ENCODE data around the gene HACD2.

HACD2 gene

DNA sequence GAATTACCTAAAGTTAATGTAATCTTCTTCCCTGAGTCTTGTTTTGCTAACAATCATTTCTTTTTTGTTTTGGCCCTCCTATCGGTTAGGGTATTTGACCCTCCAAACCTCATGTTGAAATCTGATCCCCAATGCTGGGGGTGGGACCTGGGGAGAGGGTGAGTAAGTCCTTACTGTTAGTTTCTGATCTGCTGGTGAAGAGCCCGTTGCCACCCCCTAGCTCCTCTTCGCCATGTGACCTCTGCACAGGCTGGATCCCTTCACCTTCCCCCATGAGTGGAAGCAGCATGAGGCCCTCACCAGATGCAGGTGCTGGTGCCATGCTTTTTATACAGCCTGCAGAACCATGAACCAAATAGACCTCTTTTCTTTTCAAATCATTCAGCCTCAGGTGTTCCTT is 73.1 kb downstream of the HACD2 start:
- no peak overlapping the region for H3K27ac ChIP-seq
- TF ChIP-seq ZFX (IDR thresholded peaks at IDR 0.05; ENCODE audit: borderline replicate concordance) (no peak), CTCF (IDR thresholded peaks at IDR 0.05) (no peak)

DNA sequence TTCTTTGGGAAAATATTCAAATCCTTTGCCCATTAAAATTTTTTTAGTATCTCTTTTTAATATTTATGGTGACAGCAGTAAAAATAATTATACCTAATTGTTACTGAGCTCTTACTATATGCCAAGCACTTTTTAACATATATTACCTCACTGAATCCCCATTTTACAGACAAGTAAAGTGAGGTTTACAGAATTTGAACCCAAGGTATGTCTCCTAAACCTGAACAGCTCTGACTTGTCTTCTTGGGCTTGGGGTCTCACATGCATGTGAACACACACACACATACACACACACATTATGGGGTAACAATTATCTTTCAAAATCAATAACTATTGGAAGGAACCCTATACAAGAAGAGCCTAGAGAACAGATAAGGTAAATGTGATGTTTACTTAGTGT is 73.8 kb downstream of the HACD2 start:
- no peak overlapping the region for H3K27ac ChIP-seq
- TF ChIP-seq ZFX (IDR thresholded peaks at IDR 0.05; ENCODE audit: borderline replicate concordance) (no peak), CTCF (IDR thresholded peaks at IDR 0.05) (no peak)

- no peak overlapping the region for H3K27ac ChIP-seq
- TF ChIP-seq ZFX (IDR thresholded peaks at IDR 0.05; ENCODE audit: borderline replicate concordance) (no peak), CTCF (IDR thresholded peaks at IDR 0.05) (no peak)
Observed at GRCh38 chr3:123508178-123508577, 76.7 kb downstream of the HACD2 start.

- no peak overlapping the region for H3K27ac ChIP-seq
- TF ChIP-seq ZFX (IDR thresholded peaks at IDR 0.05; ENCODE audit: borderline replicate concordance), result no peak
- no peak for TF ChIP-seq CTCF (IDR thresholded peaks at IDR 0.05)
Observed at GRCh38 chr3:123505820-123506219, 79.0 kb downstream of the HACD2 start.

DNA sequence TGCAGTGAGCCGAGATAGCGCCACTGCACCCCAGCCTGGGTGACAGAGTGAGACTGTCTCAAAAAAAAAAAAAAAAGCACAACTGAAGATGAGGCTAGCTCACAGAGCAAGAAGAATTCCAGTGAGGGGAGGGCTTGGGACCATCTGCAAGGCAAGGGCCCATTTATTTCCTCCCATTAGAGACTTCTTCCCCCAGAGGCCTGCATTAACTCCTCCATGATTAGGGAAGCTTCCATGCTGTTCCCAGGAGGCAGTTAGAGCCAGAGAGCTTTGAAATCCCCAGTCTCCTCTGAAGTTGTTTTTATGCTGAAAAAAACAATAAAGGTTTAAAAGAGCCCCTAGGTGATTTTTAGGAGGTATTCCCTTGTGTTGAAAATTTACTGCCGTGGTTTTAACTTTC is 81.7 kb downstream of the HACD2 start:
- TF ChIP-seq CTCF (IDR thresholded peaks at IDR 0.05) (no peak), ZFX (IDR thresholded peaks at IDR 0.05; ENCODE audit: borderline replicate concordance) (no peak)

DNA sequence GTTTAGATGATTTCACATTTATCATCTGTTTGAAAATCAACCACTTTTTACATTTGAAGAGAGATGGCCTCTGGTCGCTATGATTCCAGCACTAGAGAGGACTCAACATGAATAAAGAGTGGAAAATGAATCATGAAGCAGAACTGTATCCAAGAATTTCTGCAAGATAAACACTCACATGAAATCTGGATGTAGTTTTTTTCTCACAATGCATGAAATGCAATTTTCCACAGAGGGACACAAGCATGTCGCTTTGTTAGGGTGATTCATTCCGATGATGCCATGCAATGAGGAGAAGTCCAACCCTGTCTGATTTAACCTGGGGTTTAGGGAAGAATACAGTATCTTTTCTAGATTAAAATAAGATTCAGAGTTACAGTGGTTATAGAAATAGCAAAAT is 85.5 kb downstream of the HACD2 start:
- no peak for TF ChIP-seq CTCF (IDR thresholded peaks at IDR 0.05)
- TF ChIP-seq ZFX (IDR thresholded peaks at IDR 0.05; ENCODE audit: borderline replicate concordance), result no peak
- no peak overlapping the region for H3K27ac ChIP-seq

More for the DNA sequence above, 81.7 kb downstream of the HACD2 start:
- no peak overlapping the region for H3K27ac ChIP-seq

DNA sequence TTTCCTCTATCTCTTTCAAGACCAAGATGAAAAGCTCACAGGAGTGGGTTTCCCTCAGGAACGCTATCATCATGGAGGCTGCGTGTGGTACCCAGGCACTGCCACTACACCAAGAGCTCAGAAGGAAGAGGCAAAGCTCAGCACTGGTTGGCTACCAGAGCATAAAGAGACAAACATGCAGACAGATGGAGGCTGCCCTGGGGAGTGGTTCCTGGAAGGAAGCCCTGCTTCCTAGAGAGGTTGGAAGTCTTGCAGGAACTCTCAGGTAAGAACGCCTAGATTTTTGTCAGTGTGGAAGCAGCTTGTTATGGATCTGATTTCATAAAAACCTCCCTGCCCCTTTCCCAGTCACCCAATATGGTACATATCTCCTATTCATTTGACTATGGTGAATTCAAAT is 86.1 kb downstream of the HACD2 start:
- TF ChIP-seq CTCF (IDR thresholded peaks at IDR 0.05), result no peak
- no peak for TF ChIP-seq ZFX (IDR thresholded peaks at IDR 0.05; ENCODE audit: borderline replicate concordance)

More for the DNA sequence above, 86.1 kb downstream of the HACD2 start:
- no peak overlapping the region for H3K27ac ChIP-seq
